Astrocyte (in vitro differentiated cells and primary cell): ENCODE measurements around the gene SMOC2.

Experiments used
- EZH2 ChIP-seq: IDR thresholded peaks from 2 replicates; pipeline ENCODE4 v1.6.1; 2012; ENCODE audit warnings: mild to moderate bottlenecking, low read length, inconsistent platforms; ENCODE audit not compliant: insufficient read depth
- TF ChIP-seq, protein P1 (sequence below): IDR thresholded peaks from 2 replicates; pipeline ENCODE4 v1.5.1; 2011; ENCODE audit warnings: low read depth, mild to moderate bottlenecking, inconsistent platforms, low read length, moderate library complexity; ENCODE audit not compliant: insufficient read depth

DNA sequence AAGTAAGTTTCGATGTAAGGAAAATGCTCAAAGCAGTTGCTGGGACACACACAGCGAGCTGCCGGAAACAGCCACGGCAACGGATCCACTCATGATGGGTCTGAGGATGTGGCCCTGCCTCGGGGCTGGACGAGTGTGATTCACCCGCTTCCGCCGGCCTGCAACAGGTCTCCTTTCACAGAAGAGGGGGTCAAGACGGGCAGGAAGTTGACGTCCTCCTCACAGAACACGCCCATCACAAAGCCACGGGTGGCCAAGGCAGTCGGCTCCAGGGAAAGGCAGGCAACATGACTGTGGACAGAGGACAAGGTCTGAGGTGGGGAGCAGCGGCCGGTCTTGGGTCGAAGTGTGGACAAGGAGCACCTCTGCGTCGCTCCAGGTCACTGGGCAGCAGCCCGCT is 29.9 kb upstream of the SMOC2 start:
- TF ChIP-seq, protein P1, sequence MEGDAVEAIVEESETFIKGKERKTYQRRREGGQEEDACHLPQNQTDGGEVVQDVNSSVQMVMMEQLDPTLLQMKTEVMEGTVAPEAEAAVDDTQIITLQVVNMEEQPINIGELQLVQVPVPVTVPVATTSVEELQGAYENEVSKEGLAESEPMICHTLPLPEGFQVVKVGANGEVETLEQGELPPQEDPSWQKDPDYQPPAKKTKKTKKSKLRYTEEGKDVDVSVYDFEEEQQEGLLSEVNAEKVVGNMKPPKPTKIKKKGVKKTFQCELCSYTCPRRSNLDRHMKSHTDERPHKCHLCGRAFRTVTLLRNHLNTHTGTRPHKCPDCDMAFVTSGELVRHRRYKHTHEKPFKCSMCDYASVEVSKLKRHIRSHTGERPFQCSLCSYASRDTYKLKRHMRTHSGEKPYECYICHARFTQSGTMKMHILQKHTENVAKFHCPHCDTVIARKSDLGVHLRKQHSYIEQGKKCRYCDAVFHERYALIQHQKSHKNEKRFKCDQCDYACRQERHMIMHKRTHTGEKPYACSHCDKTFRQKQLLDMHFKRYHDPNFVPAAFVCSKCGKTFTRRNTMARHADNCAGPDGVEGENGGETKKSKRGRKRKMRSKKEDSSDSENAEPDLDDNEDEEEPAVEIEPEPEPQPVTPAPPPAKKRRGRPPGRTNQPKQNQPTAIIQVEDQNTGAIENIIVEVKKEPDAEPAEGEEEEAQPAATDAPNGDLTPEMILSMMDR, result no peak
- no peak for TF ChIP-seq EZH2
